Measurements from ENCODE around the gene LLPH.

DNA sequence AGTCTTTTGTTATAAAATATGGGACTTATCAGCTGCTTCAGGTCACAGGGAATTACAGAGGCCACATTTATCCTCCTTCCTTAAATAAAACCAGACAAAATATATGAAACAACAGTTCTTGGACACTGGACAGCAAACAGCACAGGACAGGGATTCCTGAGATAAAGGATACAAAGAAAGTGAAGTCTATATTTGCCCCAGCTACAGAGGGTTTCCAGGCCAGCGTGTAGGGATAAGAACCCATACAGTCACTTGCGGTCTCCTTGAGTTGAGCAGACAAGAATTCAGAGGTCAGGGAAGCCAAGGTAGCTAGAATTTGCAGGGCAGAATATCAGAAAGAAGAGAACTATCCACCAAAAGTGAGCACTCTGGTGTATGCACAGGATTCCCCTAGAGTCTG, 8.8 kb upstream of the LLPH start:
- TF ChIP-seq, protein P1, sequence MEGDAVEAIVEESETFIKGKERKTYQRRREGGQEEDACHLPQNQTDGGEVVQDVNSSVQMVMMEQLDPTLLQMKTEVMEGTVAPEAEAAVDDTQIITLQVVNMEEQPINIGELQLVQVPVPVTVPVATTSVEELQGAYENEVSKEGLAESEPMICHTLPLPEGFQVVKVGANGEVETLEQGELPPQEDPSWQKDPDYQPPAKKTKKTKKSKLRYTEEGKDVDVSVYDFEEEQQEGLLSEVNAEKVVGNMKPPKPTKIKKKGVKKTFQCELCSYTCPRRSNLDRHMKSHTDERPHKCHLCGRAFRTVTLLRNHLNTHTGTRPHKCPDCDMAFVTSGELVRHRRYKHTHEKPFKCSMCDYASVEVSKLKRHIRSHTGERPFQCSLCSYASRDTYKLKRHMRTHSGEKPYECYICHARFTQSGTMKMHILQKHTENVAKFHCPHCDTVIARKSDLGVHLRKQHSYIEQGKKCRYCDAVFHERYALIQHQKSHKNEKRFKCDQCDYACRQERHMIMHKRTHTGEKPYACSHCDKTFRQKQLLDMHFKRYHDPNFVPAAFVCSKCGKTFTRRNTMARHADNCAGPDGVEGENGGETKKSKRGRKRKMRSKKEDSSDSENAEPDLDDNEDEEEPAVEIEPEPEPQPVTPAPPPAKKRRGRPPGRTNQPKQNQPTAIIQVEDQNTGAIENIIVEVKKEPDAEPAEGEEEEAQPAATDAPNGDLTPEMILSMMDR (IDR thresholded peaks at IDR 0.05) = no peak
- TF ChIP-seq POLR2AphosphoS5 (IDR thresholded peaks at IDR 0.05) (no peak), EP300 (IDR thresholded peaks at IDR 0.05) (no peak)
